Thyroid gland (tissue), 4 donors: ENCODE data around the gene STAT3. TPM values are rescaled to one million over a fixed set of nuclear protein-coding genes. Genes with fewer than 3 reads are reported as not detected.

Experiments
- DNase-seq, 2 donors: peaks; one replicate each; pipeline ENCODE4 v3.0.0-alpha.2; 2019
- H3K27ac ChIP-seq, 3 donors: fragments of 200-600 bp; sonication (generic); 1 replicate in 2 of 3; 2 replicates in 1 of 3; pipeline ENCODE4 v1.5.1; 2016 to 2019; ENCODE audit warnings: mild to moderate bottlenecking in 1 of 3, moderate library complexity in 1 of 3
- H3K27me3 ChIP-seq: fragments of 200-600 bp; sonication (generic); one replicate; pipeline ENCODE4 v1.5.1; 2019
- H3K36me3 ChIP-seq, 2 donors: fragments of 200-600 bp; sonication (generic); one replicate each; pipeline ENCODE4 v1.5.1; 2016 to 2019
- H3K4me1 ChIP-seq, 2 donors: fragments of 200-600 bp; sonication (generic); one replicate each; pipeline ENCODE4 v1.5.1; 2017 to 2019
- H3K4me3 ChIP-seq, 3 donors: fragments of 200-600 bp; sonication (generic); replicated peaks in 1 of 3; 1 replicate in 2 of 3; 2 replicates in 1 of 3; pipeline ENCODE4 v1.5.1; 2016; ENCODE audit warnings: mild to moderate bottlenecking in 1 of 3
- H3K9me3 ChIP-seq: fragments of 200-600 bp; sonication (generic); one replicate; pipeline ENCODE4 v1.5.1; 2017
- CTCF ChIP-seq, 6 experiments: fragments of 200-600 bp in 3 of 6; fragments of 450-650 bp in 3 of 6; sonication (generic) in 3 of 6; IDR thresholded peaks; one replicate each; pipeline ENCODE4 v1.5.1; 2016 to 2019; ENCODE audit warnings: antibody characterized with exemption in 6 of 6, mild to moderate bottlenecking in 2 of 6, inconsistent platforms in 1 of 6, moderate library complexity in 1 of 6
- POLR2A ChIP-seq, 2 donors: fragments of 450-650 bp; IDR thresholded peaks; one replicate each; pipeline ENCODE4 v1.6.1; 2017; ENCODE audit warnings: antibody characterized with exemption in 2 of 2, mild to moderate bottlenecking in 2 of 2, moderate library complexity in 1 of 2
- whole genome bisulfite sequencing, 2 donors: methylation state at CpG; one replicate each; pipeline ENCODE4 v1.1.5; 2017; 5-methylcytosine and 5-hydroxymethylcytosine counted together
- intact Hi-C: fragments of 100-400 bp; cut with DNase I; formaldehyde crosslinking; loops from one replicate; pipeline ENCODE4 v1.15.1; 2023
- total RNA-seq, 4 donors: library from RNA; depleted of rRNA; stranded (reverse); fragments of >200 nt; gene quantifications; one replicate each; pipeline ENCODE4 v1.2.3, GENCODE V29; 2016

The STAT3 gene
- total RNA-seq, 4 donors from 2014 or later, result 147 to 292 (median 206) TPM

GRCh38 chr17:42288803-42289610 is 99.2 kb downstream of the STAT3 start:
- Histone ChIP-seq H3K36me3 (no peaks in the 10 kb centered on the region), H3K4me1 (peaks cover 15 to 33% of the 10 kb centered on the region in 2 donors), H3K27ac (peak overlapping the region; percentile 60 to 89 (median 84)), H3K4me3 (peak overlapping the region in 2 of 3 donors; percentile 53 to 78), H3K9me3 (no peaks in the 10 kb centered on the region), H3K27me3 (no peaks in the 10 kb centered on the region)
- WGBS, 2 donors, result 50 to 61% methylated on average over 19 to 26 of the region's 44 CpGs
- intact Hi-C loops, result no loop called here
- no peak for TF ChIP-seq CTCF (IDR thresholded peaks at IDR 0.05)
- no peak for TF ChIP-seq POLR2A (IDR thresholded peaks at IDR 0.05)
- DNase-seq, result peak; percentile 61 to 63

- intact Hi-C loops, result no loop called here
- Histone ChIP-seq H3K27ac (peak within 1 kb of the TSS; percentile 67 to 89 (median 84)), H3K36me3 (no peaks in the 10 kb centered on the region), H3K9me3 (no peaks in the 10 kb centered on the region), H3K4me3 (peak within 1 kb of the TSS in 2 of 3 donors; percentile 60 to 78), H3K4me1 (peaks cover 15 to 33% of the 10 kb centered on the region in 2 donors), H3K27me3 (no peaks in the 10 kb centered on the region)
- DNase-seq, result peak; percentile 88 to 90
- TF ChIP-seq POLR2A (IDR thresholded peaks at IDR 0.05) (peak in 1 of 2 donors; percentile 90), CTCF (IDR thresholded peaks at IDR 0.05) (no peak)
- WGBS, 2 donors, result 20 to 22% methylated on average over 21 to 25 of the region's 88 CpGs
Measured at GRCh38 chr17:42287977-42288802, 100.1 kb downstream of the STAT3 start, which contains the start of gene STAT5A. Gene STAT5A (plus strand): TSS chr17:42288498. CDS start chr17:42289412, 914 bp downstream.

GRCh38 chr17:42287305-42287976 is 100.8 kb downstream of the STAT3 start:
- 9 to 28% methylated on average over 14 of the region's 14 CpGs for WGBS, 2 donors
- H3K4me1 ChIP-seq, result peaks cover 15 to 33% of the 10 kb centered on the region in 2 donors
- intact Hi-C loops, result no loop called here

More at GRCh38 chr17:42287305-42287976, 100.8 kb downstream of the STAT3 start:
- TF ChIP-seq CTCF (IDR thresholded peaks at IDR 0.05) (no peak), POLR2A (IDR thresholded peaks at IDR 0.05) (peak in 1 of 2 donors; percentile 46)
- Histone ChIP-seq H3K27ac (peak overlapping the region; percentile 67 to 89 (median 84)), H3K27me3 (no peaks in the 10 kb centered on the region), H3K36me3 (no peaks in the 10 kb centered on the region), H3K9me3 (no peaks in the 10 kb centered on the region), H3K4me3 (peak overlapping the region in 2 of 3 donors; percentile 60 to 78)
- DNase-seq, result peak; percentile 61 to 63
